ENCODE measurements around the gene FAM120AOS.
"Not testable (repeated sequence)": the region's sequence is repeated elsewhere in the genome, so short reads cannot be mapped to it uniquely, and the experiment has no call there.

Gene FAM120AOS

GRCh38 chr9:93456022-93456421, 2.6 kb upstream of the FAM120AOS start:
- TF ChIP-seq CTCF (conservative IDR thresholded peaks at IDR 0.05), result no peak
- H3K27ac ChIP-seq, result no peak overlapping the region

GRCh38 chr9:93452710-93453046, 703 bp downstream of the FAM120AOS start:
- TF ChIP-seq CTCF (conservative IDR thresholded peaks at IDR 0.05), result no peak
- peak overlapping the region; percentile 96 for H3K27ac ChIP-seq

GRCh38 chr9:93451849-93452709, 1.3 kb downstream of the FAM120AOS start:
- peak; percentile 22; the same call in 1 of the 2 replicates for TF ChIP-seq CTCF (conservative IDR thresholded peaks at IDR 0.05)
- peak overlapping the region; percentile 96 for H3K27ac ChIP-seq

GRCh38 chr9:93450945-93451815, 2.2 kb downstream of the FAM120AOS start, which contains the start of gene FAM120A:
Gene FAM120A (plus strand): TSS chr9:93451685. CDS start chr9:93451916, 231 bp downstream.
- TF ChIP-seq CTCF (conservative IDR thresholded peaks at IDR 0.05), result no peak
- peak within 1 kb of the TSS; percentile 96 for H3K27ac ChIP-seq

- no peak overlapping the region for H3K27ac ChIP-seq
- TF ChIP-seq CTCF (conservative IDR thresholded peaks at IDR 0.05), result no peak
Observed at GRCh38 chr9:93447655-93448054, 5.7 kb downstream of the FAM120AOS start.

- no peak overlapping the region for H3K27ac ChIP-seq
- TF ChIP-seq CTCF (conservative IDR thresholded peaks at IDR 0.05), result no peak
Observed at GRCh38 chr9:93446073-93446472, 7.3 kb downstream of the FAM120AOS start.

- TF ChIP-seq CTCF (conservative IDR thresholded peaks at IDR 0.05), result no peak
- no peak overlapping the region for H3K27ac ChIP-seq
Observed at GRCh38 chr9:93440896-93441580, 12.3 kb downstream of the FAM120AOS start.

- H3K27ac ChIP-seq, result not testable (repeated sequence)
Observed at GRCh38 chr9:93439301-93439700, 14.1 kb downstream of the FAM120AOS start.
